Measurements from ENCODE around the gene PLCH2.

DNA sequence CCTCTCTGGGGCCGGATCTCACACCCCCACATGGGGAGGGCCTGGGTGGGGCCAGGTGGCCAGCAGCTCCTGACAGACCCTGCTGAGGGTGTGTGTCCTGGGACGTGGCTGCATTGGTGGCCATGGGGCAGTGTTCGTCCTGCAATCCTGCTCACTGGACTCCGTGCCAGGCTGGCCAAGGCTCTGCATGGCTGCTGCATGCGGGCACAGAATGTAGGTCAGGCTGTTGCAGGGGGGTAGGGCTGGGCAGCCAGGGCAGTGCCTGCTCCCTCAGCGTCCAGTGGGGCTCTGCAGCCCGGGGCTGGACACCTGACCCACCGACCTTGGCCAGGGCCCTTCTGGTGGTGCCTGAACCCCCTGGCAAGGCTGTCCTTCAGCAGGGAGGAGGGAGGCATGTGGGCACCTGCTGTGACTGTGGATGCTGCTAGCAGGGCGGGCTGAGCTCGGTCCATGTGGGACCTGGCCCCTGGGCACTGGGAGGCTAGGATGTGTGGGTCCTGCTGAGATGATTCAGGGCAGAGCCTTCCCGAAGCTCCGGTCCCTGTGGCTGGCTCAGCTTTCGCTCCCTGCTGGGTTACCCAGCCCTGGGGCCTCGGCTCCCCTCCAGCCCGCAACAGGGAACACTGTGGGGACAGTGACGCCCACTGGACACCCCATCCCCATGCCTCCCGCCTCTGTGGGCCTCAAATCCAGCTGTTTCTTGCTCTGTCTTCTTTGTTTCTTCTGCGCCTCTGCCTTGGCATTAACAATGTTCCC, 14.9 kb upstream of the PLCH2 start:
- TF ChIP-seq, protein P1, sequence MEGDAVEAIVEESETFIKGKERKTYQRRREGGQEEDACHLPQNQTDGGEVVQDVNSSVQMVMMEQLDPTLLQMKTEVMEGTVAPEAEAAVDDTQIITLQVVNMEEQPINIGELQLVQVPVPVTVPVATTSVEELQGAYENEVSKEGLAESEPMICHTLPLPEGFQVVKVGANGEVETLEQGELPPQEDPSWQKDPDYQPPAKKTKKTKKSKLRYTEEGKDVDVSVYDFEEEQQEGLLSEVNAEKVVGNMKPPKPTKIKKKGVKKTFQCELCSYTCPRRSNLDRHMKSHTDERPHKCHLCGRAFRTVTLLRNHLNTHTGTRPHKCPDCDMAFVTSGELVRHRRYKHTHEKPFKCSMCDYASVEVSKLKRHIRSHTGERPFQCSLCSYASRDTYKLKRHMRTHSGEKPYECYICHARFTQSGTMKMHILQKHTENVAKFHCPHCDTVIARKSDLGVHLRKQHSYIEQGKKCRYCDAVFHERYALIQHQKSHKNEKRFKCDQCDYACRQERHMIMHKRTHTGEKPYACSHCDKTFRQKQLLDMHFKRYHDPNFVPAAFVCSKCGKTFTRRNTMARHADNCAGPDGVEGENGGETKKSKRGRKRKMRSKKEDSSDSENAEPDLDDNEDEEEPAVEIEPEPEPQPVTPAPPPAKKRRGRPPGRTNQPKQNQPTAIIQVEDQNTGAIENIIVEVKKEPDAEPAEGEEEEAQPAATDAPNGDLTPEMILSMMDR (IDR thresholded peaks at IDR 0.05), result no peak
- TF ChIP-seq POLR2A (IDR thresholded peaks at IDR 0.05), result no peak

Data from body of pancreas (tissue), 4 donors.